Muscle of back (tissue), 13 donors: ENCODE results near the gene TRIM2. TPM values are rescaled to one million over a fixed set of nuclear protein-coding genes. Genes with fewer than 3 reads are reported as not detected.
"Not testable (repeated sequence)": the region's sequence is repeated elsewhere in the genome, so short reads cannot be mapped to it uniquely, and the experiment has no call there.

Source experiments
- DNase-seq, 3 donors: peaks; one replicate each; pipeline versions ENCODE4 v3.0.0 to v3.0.0-alpha.2; 2013
- long read RNA-seq, 9 donors: transcript quantifications; one replicate each; lab custom pipeline, GENCODE V29; 2026
- polyA plus RNA-seq, 10 donors: library from polyadenylated mRNA; unstranded; fragments of 120-200 nt; gene quantifications; one replicate each; pipeline ENCODE4 v1.2.1, GENCODE V29; 2013; ENCODE audit not compliant: insufficient read length in 10 of 10

The TRIM2 gene
- polyA plus RNA-seq = 10 to 100 TPM; 19.5 to 39.0 (median 21.8) TPM
- long read RNA-seq, donor 1, partial matches to known transcripts = 0 of 1 reads
- long read RNA-seq, donor 1, other reads (novel, unspliced or antisense) = 0 of 1 reads
- long read RNA-seq, donor 2 = 0 reads
- long read RNA-seq, donor 3 = 0 reads
- long read RNA-seq, donor 4, partial matches to known transcripts = 18 of 18 reads
- long read RNA-seq, donor 4, other reads (novel, unspliced or antisense) = 0 of 18 reads
- long read RNA-seq, donor 5, partial matches to known transcripts = 0 of 1 reads
- long read RNA-seq, donor 5, other reads (novel, unspliced or antisense) = 0 of 1 reads
- long read RNA-seq, donor 6 = 0 reads
- long read RNA-seq, donor 7 = 0 reads
- long read RNA-seq, donor 8, partial matches to known transcripts = 16 of 17 reads
- long read RNA-seq, donor 8, other reads (novel, unspliced or antisense) = 0 of 17 reads
- long read RNA-seq, donor 9 = 0 reads

DNA sequence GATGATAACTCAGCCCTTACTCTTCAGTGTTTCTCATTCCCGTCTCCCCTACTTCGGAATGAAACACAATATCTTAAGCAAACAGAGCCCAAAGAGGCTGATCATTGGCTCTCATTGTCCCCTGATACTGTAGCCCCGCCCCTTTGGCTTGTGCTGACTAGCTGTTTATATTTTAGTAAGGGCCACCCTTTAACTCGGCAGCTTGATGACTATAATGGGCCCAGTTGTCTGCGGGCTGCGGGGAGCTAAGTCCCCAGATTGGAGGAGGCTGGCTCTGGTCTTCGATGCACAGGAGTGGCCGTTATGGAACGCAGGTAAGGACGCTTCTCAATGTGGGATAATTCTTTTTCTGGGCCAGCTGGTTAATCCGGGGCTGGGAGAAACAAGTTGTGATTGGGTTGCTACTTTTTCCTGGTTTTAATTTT is at the start of gene TRIM2:
Gene TRIM2 (plus strand): TSS at position 197 of the 425 bp plus-strand sequence. CDS start 88 bp downstream, at position 285.
- peak; percentile 83 to 93 (median 83) for DNase-seq

DNA sequence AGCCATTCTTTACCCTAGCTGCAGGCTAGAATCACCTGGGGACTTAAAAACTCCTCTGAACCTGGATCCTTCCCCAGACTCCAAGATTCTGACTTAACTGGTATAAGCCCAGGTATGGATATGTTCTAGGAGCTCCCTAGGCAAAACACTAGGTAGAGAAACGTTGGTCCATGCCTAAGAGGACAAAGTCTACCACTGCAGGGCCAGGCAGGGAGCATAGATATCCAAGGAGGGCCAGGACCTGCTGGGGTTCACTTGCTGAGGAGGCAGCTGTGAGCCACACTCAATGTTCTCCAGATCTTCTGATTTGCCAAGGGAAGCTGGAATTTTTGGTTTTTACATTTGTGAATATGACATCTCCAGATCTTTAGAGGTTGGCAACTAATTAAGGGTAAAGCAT is 48.6 kb upstream of the TRIM2 start:
- no peak for DNase-seq

DNA sequence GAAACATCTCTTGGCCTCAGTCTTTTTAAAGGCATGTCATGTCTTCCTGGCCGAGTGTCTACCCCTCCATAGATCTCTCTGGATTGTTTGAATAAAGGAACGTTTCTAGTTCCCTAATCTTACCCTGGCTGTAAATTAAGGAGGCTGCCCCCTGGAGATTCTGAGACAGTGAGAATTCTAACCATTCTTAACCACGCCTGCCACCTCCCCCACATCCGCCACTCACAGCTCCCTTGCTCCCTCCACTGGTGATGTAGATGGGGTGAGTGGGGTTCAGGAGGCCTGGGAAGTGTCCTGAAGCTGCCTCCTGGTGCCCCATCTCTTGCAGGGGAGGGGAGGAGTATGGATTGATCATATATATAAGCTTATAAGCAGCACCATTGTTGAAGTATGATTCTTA is 48.0 kb upstream of the TRIM2 start:
- DNase-seq = no peak

DNA sequence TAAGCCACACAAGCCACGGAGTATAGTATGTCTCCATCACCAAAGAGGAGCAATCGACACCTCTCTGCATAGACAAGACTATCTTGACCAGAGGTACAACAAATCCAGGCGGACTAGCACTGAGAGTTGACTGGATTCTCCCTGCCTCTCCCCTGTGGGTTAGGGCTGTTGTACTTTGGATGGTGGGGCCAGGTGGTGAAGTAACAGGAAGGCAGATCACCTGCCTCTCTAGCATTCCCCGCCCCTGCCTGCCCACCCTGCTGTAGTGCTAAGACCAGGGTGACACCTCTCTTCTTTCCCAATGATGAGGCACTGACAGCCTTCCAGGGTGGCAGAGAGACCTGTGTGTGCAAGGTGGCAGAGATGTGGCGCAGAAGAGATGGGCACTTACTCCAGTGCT is 47.5 kb upstream of the TRIM2 start:
- no peak for DNase-seq

DNA sequence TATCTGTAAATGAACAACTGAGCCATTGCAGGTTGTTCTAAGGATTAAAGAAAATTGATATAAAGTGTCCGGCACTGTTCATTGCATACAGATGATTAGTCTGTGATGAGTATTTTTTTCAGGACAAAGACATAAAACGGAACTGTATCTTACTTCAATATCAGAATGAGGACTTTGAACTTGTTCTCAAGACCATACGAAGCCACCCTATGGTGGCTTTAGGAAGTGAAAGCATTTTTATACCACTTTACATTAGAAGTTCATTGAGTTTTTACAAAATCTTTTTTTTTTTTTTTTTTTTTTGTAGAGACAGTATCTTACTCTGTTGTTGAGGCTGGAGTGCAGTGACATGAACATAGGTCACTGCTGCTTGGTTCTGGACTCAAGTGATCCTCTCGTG is 45.2 kb upstream of the TRIM2 start:
- DNase-seq = no peak

DNA sequence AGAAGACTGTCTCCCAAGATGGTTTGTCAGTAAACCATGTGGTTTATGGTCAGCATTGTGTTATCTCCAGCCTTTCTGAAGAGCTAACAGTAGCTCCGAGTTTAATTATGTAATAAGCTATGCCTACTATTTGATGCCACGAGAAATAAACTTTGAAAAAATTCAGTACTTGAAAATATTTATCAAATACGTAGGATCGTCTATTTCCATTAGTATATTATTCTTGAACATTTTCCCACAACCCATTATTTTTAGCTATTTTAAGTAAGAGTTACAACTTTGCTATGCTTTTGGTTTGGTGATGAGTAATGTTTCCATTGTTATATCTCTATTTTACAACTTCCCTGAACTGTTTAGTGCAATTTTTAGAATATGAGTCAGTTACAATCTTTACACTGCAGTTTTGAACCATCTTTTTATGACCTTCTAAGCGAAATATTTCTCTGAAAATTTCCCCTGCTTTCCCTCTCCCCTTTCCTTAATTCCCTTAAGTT is 44.5 kb upstream of the TRIM2 start:
- peak in 2 of 3 donors; percentile 40 to 68 for DNase-seq

DNA sequence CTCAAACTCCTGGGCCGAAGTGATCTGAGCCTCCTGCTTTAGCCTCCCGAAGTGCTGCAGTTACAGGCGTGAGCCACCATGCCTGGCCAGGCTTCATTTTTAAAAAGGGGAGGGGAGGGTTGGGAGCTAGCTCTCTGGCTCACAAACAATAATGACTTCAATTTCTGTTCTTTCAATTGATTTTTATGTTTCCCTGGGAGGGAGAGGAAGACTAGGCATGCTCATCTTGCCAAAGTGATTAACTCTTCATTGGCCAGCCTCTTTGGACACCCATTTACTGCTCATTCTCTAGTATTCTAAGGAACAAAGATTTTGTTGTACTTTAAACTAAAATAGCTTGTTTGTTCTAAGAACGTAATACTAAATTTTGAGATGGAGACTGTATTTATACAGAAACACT is 43.4 kb upstream of the TRIM2 start:
- peak in 1 of 3 donors; percentile 33 for DNase-seq

DNA sequence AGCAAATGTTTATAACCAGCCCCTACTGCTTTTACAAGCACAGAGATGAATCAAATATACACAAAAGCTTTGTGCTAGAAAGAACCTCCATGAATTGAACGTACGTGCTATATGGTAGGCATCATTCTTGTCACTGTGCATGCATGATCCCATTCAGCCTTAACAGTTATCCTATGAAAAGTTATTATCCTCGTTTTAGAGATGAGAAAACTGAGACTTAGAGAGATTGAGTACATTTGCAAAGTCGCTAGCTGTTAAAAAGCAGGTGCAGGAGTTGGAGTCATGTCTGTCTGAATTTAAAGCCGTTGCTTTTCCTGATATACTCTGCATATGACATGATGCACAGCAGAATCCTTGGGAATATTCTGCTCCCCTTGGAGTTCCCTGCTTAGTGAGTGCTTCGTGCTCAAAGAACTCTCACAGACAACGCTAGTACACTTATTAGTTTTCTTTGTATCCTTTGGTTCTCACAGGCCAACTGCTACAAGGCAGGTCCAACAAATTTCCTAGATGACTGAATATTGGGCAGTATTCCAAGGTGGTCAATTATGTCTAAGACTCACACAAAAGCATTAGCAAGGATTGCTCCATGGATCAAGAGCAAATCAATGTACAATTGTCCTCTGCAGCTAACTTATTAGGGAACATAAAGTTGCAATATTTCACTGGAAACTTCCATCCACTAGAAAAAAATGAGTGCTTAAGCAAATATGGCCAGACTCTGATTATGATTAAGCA is 42.8 kb upstream of the TRIM2 start:
- peak in 2 of 3 donors; percentile 33 to 68 for DNase-seq

DNA sequence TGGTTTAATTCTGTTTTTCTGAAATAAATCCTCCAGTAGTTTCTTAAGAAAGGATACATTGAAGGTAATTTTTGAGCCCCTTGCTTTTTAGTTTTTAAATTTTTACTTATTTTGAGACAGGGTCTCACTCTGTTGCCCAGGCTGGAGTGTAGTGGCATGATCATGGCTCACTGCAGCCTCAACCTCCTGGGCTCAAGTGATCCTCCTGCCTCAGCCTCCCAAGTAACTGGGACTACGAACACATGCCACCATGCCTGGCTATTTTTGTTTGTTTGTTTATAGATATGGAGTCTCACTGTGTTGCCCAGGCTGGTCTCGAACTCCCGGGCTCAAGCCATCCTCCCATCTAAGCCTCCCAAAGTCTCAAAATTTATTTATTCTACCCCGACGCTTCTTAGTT is 39.0 kb upstream of the TRIM2 start:
- not testable (repeated sequence) for DNase-seq

DNA sequence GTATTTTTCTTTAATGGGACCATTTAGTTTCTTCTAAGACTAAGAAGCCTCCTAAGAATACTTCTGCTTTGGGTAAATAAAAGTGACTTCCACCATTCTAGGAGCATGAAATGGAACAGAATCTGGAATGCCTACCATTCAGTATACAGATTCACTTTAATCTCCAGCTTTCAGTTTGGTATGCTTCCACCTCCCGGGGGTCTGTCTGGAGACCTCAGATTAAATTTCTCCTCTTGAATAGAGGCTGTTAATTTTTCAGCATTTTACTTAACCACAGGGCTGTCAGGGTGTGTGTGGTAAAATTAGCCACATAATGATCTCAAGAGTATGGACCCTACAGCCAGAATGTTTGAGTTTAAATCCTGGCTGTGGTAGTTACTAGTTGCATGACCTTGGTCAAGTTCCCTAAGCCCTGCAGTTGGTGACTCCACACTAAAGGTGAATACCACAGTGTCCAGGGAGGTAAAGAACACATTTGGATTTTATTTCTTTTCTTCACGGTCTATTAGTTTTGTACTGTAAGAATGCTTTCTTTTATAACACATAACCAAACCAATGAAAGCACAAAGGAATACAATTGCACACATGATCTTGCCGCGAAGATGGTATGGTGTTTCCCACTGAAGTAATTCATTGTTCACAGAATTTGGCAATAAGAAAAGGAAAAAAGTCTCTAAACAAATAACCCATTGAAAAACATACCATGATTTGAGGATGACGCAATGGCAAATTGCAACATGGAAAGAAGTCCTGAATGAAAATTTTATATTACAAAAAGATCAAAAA is 37.3 kb upstream of the TRIM2 start:
- peak in 1 of 3 donors; percentile 47 for DNase-seq

DNA sequence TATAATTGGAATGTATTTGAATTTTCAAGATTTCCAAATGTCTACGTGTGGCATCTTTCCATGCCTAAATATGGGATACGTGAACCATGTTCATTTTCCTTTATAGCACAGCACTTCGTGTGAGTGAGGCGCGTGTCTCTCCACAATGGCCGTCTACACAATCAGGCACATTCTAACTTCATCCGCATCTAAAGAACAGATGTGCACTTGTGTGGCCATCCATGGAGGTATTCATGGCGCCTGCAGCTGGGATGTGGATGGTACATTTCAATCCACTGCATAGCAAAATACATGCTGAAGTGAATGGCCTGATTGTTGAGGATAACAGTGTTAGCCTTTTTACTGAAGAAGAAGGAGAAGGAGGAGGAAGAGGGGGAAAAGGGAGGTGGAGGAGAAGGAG is 34.5 kb upstream of the TRIM2 start:
- DNase-seq = no peak

DNA sequence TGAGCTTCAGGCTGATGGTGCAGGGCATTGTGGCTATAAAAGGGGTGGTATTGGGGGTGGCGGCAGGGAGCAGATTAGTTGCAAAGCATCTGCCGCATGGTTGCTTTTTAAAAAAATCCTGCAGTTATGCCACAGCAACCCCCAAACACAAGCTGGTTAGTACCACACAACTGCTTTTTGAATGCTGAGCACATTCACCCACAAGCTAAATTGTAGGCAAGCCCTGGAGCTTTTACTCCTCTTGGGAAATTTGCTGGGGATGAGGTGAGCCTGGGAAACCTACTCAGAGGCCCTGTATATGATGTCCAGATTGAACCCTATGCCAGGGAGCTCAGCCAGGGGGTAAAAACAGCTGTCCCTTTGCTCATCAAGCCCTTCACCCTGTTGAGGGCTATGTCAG is 33.8 kb upstream of the TRIM2 start:
- DNase-seq = no peak

DNA sequence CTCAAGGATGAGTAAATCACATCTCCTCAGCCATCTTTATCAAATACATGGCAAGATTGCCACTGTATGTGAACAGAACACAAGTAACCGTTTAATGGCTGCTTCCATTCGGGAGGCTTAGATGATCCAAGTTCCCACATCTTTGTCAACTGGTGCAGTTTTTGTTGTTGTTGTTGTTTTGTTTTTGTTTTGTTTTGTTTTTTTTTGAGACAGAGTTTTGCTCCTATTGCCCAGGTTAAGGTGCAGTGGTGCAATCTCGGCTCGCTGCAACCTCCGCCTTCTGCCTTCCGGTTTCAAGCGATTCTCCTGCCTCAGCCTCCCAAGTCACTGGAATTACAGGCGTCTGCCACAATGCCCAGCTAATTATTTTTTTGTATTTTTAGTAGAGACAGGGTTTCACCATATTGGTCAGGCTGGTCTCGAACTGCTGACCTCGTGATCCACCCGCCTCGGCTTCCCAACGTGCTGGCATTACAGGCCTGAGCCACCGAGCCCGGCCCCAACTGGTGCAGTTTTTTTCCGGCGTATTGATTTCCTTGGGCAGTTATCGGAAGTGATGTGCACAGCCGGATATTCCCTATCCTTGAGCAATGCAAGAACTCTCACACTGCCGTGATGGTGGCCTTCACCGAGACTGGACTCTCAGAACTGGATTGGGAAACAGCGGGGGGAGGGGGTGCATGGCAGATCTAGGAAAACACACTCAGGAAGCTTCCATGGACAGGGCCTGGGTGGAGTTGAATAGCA is 29.2 kb upstream of the TRIM2 start:
- DNase-seq = no peak

DNA sequence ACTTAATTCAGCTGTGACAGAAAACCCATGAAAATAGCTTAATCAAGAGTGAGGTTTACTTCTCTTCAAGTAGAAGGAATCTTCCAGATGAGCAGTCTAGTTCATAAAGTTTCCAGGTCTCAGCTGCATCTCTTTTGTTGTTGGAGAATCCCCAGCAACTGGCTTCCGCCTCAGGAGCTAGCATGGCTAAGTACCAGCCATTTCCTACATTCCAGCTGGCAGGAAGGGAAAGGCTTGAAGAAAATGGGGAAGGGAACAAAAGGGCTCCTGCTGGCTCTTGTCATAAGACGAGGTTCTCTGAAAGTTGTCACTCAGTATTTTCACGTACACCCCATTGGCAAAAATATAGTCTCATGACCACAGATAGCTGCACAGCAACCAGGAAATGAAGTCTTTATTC is 27.3 kb upstream of the TRIM2 start:
- no peak for DNase-seq

DNA sequence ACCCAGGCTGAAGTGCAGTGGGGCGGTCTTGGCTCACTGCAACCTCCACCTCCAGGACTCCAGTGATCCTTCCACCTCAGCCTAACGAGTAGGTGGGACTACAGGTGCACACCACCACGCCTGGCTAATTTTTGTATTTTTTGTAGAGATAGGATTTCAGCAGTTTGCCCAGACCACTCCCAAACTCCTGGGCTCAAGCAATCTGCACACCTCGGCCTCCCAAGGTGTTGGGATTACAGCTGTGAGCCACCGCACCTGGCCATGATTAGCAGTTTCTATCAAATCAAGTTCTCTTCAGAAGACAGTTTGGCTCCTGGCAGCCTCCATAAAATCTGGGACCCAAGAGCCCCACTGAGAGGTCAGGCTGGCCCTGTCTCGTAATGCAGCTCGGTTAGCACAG is 26.4 kb upstream of the TRIM2 start:
- no peak for DNase-seq

DNA sequence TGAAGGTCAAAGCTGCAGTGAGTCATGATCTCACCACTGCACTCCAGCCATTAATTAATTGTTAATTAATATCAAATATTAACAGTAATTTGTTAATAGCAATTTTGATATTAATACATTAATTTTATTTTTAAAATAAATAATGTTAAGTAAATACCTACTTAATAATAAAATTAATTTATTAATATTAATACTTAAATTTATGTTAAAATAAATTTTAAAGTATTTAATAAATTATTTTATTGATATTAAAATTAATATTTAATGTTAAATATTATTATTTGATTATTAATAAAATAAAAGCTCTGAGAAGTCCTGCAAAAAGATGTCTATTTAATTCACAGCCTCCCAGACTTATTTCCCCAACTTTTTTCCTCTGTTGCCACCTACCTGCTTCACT is 25.1 kb upstream of the TRIM2 start:
- DNase-seq = no peak

DNA sequence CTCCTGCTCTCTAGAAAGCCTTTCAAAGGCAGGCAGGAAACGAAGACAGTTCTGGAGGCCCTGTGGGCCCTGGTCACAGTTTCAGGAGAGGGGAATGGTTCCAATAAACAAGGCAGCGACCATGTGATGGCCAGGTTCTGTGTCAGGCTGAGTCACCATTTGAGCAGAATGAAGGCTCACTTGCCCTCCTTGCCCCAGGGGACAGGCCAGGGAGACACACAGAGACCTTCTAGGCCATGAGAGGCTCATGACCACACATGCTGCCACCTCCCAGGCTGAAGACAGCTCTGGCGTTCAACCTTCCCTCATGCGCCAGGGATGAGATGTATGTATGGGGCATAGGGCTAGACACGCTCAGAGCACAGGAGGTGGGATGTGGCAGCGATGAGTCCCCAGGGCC is 22.9 kb upstream of the TRIM2 start:
- no peak for DNase-seq

DNA sequence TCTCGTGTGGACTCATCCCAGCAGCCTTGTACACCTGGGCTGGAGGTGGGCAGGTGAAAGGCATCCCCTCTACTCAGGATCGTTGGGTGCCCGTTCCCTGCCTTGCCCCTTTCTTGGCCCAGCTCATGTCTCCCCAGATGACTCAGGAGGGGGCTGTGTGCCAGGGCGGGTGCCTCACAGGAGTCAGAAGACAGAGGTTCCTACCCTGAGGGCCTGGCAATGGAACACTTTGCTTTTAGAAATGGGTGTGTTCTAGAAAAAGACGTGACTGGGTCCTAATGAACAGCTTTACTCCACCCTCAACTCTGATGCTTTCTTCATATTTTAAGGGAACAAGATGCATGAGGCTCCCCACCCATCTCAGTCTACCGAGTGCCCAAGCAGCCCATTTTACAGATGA is 22.5 kb upstream of the TRIM2 start:
- DNase-seq = no peak

DNA sequence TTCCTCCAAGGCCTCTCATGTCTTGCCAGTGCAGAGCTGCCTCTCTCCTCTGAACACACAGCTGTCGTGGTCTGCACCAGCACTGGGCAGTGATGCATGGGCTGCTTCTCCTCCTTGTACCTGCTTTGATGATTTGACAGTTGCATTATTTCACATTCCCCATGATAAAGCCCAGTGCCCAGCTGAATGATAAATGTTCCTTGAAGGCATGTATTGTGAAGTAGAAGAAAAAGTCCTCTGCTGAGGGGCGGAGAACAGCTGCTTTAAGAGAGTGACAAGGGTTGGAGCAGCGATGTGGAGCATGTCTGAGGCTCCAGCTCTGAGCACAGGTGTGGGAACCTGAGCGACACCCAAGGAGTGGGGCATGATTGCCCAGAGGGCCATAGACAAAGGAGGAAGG is 21.1 kb upstream of the TRIM2 start:
- no peak for DNase-seq

DNA sequence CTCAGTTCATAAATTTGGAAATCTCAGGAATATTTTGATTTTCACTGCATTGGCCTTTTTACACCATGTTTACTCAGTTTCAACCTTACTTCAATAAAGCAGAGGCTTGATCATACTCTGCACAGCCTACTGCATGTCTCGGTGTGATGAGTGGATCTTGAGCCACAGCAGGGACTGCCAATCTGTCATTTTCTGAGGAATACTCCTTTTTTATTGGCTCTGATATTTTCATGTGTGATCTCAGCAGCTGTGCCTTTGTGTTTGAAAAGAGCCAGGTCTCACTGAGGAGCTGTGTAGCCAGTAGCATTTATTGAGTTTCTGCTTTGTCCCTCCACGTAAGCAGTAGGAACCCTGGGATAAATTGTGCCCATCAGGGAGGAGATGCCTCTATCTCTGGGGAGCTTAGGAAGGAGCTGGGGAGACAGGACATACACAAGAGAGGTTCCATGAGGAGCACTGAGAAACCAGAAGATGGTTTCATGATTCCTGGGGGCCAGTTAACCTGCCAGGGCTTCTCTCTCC is 18.9 kb upstream of the TRIM2 start:
- DNase-seq = no peak
